HG02588 (cell line): ENCODE data around the gene IRF2.

Experiments used
- ATAC-seq: cut with Tn5 transposase; IDR thresholded peaks from one replicate; pipeline ENCODE4 v1.9.1; 2021; ENCODE audit warnings: mild to moderate bottlenecking, moderate library complexity; ENCODE audit not compliant: unreplicated experiment

IRF2 gene

DNA sequence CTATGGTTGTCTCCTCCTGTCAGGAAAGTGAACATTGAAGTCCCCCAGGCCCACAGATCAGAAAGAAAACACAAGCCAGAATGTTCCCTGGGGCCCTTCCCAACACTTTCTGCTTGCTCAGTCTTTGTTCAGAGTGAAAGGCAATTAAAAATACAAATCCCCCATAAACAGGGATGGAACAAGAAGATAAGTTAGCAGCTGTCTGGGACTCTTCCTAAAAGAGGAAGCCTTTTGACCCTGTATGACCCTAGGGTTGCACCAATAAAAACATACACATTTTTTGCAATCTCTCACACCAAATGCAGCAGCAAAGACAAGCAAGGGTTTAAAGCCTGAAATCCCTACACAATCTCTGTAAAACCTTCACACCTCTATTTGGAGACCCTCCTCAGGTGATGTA is 22.6 kb downstream of the IRF2 start:
- no peak for ATAC-seq

DNA sequence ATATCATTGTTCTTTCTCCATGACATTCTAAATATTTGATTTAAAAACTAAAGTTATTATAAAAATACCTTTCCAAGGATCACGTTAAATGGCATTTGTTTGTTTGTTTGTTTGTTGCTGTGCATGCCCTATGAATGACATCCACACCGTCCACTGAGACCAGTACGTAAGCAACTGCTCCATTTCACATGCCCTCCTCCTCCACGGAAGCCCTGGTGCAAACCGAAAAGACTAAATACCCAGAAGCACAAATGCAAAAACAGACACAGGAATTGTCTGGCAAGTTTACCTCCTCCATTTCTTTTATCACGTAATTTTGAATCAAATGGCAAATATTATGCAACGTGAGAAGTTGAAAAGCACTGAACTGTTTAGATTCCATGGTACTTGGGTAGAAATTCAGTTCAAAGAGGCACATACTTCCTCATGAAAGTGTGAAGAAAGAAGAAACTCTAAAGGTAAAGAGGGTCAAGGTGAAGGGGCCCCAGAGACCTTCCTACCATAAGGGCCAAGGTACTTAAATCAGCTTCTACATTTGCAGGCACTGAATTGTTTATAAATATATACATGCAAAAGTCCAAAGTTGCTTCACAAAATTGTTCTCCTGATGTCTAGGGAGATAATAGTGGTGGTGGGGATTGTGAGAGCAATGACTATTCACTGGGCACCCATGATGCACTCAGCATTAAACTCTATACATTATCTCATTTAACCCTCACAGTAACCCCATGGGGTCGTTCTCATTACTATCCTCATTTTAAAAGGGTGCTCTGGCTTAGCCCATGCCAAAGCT is 23.4 kb downstream of the IRF2 start:
- ATAC-seq, result no peak

DNA sequence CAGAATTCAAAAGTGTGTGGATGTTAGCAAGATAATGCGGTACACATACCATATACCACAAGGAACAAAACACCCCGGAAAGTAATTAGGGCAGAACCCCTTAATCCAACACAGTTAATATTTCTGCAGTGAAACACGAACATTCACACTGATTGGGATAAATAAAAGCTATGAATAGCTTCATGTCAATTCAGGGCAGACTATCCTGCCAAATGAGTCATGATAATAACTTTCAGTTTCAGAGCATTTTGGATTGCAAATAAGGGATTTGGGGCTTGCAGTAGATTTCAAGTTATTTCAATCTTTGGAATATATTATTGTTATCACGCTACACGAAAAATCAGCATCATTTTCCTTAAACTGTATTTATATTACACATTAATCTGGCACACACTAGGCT is 24.3 kb downstream of the IRF2 start:
- ATAC-seq, result no peak

DNA sequence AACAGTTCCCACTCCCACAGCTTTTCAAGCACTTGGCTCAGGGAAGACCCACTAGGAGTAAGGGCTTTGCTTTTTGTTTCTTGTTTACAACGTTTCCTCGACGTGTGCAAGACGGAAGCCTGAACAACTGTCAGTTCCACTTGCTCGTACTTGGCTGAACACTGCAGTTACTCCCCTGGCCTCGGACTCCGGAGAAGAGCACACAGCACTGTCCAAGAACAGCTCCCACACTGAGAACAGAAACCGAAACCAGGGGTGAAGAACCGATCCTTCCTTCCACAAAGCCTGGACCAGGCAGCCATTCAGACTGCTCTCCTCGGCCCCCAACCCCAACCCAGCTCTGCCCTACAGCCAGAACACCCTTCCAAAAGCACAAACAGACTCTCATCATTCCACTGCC is 25.5 kb downstream of the IRF2 start:
- peak; percentile 54 for ATAC-seq

DNA sequence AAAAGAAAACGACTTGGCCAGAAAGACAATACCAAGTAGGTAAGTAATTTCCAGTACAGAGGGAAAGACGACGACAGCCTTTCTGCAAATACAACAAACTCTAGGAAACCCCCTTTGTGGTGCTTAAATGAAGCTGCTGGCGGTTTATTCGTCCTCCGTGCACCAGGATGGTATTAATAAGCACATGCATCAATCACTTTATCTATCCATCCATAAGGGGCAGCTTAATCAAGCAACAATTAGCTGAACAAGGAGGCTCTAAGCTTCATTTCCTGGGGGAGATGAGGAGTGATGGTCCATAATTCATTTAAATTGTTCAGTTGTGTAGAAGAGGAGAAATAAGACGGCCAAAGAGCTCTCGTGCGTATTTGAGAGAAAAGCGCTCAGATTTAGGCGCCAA is 26.2 kb downstream of the IRF2 start:
- ATAC-seq, result no peak

DNA sequence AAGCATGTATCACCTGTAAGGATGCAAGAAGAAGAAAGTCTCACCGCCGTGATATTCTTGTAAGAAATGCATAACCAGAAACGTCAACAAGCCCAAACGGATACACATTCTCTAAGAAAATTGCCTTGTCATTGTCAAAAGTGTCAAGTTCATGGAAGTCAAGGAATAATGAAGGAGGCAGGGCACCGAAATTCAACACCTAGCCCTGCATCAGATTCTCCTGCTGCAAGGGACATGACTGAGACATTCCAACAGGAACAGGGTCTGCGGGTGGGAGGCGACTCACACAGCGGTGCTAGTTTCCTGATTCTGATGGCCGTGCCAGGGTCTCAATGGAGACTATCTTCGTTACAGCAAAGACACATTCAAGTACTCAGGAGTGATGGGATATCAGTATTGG is 26.7 kb downstream of the IRF2 start:
- no peak for ATAC-seq

DNA sequence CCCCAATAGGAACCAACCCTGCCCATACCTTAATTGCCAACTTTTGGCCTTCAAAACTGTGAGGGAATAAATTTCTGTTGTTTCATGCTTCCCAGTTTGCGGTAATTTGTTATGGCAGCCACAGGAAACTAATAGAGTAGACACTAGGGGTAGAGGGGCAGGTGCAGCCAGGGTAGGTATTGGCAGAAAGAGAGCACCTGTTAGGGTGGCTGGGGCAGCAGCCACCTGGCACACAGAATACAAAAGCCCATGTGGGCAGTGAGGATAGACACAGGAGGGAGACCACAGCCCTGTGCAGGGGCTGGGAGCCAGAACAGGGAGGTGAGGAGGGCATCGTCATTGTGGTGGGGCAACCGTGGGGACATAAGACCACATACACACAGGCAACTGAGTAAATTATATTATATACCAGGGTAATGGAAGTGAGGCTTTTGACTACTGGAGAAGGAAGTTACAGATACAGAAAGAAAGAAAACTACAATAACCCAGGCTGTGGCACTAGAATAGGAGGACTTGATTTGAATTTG is 28.2 kb downstream of the IRF2 start:
- ATAC-seq, result no peak

DNA sequence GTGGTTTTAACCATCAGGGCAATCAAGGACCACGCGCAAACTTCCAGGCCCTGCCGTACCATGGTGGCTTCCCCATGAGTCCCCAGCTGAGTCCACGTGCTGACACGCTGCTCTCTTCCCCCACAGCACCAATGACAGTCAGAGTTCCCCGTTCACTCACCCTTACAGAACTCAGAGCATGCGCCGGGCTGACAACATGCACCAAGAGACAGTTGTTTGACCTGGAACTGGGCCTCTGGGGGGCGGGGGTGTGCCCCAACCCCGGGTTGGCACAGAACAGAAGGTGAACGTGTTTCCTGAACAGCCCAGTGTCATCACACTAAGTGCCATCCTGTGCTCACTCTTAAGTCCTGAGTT is 29.4 kb downstream of the IRF2 start:
- ATAC-seq, result no peak

DNA sequence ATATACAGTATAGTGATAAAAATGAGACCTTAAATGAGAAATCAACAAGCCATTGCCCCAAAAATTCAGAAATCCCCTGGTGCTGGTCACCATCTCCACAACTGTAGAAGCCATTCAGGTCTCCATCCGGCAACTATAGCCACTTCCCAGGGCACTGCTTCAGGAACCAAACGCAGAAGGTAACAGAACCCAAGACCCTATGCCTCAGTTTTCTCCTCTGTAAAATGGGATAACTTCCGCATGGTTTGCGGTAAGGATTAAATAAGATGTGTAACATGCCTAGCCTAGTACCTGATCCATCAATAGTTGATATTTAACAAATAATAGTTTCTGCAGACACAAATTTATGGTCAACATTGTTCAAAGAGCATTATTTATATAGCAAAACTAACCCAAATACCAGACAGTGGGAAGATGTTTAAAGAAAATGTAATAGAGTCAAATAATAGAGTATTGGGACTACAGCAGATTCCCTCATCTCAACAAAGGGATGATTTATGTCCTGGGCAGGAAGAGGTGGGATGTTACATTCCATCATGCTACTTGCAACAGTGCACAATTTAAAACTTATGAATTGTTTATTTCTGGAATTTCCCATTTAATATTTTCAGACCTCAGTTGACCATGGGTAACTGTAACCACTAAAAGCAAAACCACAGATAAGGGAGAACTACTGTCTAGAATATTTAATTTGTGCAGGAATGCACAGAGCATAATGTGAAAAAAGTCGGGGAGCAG is 30.0 kb downstream of the IRF2 start:
- no peak for ATAC-seq

DNA sequence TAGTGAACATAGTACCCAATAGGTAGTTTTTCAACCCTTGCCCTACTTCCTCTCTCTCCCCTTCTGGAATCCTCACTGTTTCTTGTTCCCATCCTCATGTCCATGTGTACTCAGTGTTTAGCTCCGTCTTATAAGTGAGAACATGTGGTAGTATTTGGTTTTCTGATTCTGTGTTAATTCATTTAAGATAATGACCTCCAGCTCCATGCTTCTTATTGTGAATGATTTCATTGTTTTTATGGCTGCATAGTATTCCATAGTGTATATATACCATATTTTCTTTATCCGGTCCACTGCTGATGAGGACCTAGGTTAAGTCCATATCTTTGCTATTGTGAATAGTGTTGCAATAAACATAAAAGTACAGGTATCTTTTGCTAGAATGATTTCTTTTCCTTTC is 31.0 kb downstream of the IRF2 start:
- ATAC-seq, result no peak

DNA sequence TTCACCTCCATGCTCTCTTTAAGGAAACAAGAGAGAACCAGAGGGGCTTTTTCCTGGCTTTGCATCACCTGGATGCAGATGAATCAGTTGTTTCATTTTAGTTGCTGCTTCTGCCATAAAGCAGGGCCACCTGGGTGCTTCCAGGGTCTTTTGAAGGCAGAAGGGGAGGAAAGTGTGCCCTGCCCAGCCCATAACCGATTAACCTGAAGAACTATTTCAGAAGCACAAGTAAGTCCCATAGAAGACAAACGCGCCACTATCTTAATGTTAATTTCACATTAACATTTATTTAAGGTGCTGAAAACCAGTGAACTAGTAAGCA is 32.1 kb downstream of the IRF2 start:
- ATAC-seq, result no peak

DNA sequence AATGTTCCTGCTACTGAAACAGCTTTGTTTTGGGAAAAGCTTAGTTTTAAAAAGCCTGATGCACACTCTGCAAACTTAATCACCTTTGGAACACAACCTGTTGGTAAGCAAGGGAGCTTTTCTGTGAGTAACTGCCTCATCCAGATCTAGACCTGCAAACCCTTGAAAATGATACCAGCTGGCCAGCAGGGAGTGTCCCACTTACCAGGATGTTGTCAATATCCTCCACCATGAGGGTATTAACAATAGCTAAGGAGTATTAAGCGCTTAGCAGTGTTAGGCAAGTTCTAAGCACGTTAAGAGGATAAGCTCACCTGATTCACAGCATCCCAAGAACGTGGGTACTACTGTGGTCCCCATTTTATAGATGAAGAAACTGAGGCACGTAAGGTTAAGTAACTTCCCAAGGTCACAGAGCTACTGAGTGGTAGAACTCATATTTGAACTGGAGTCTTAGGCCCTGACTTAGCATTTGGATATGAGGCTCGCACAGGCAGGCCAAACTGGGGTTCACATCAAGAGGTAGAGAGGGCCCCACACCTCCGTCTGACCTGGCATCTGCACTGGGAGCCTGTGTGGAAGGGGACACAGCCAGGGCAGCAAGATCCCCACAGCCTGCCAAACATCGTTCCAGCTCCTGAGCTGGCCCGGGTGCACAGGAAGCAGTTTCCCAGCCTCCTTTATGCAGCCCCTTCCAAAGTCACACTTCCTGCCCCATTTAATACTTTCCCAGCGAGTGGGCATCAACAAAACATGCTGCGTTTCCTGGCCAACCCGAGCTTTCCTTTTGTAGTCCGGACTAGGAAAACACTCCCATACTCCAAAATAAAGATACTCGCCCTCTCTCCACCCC is 32.7 kb downstream of the IRF2 start:
- no peak for ATAC-seq

DNA sequence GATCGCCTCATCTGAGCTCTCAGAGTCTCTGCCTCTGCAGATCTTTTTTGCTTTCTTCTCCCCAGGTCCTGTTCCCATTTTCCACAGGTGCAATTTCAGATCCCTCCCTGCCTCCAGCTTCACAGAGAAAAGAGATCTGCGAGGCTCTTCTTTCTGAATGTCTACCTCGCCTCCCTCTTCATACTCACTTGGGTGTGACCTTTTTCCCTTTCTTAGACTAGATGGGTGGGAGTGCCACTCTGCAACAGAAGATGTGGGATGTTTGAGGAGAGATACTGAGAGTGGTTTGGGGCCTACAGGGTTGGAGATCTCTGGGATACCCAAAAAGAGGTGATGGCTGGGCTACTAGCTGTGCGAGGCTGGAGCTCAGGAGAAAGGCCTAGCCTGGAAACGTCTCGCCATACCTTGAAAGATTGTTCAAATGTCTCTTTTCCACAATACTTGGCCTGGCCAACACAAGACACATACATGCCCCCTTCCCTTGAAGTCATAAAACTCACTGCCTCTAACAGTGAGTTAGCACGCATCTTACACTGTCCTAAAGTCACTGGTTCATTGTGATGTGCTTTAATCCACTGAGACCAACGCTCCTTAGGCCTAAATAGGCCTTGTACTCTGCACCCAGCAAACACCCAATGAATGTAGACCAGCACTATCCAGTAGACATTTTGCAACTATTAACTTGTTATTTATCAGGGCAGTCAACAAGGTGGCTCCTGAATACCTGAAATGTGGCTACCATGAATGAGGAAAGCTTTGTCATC is 33.6 kb downstream of the IRF2 start:
- no peak for ATAC-seq

DNA sequence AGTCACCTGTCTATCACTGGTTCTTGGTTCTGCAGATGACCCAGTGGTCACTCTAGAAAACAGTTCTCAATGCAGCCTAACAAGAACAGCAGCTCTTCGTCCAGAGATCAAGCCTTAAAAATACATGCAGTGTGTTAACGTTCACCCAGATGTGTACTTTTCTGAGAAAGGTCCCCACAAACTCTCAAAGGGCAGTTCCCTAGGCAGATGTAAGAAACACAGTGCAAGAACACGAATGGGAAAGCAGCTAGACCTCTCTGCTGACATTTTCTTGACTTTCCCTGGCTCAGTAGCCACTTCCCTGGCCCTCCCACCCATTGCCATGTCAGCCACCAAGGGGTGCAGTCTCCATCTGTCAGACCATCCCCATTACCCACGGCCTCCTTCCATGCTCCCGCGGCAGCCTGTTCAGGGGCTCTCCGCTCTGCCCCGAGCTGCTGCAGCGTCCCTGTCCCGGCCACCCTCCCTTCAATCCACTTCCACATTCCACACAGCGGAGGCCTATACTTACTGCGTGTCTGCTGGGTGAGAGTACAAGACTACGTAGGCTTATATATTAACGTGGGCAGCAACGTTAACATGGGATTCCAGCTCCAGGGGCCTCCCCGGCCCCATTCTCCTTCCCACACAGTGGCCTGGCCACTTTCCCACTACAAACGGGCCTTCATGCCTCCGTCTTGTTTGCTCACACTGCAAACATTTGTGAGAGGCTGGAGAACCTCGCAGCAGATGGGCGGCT is 34.3 kb downstream of the IRF2 start:
- no peak for ATAC-seq

DNA sequence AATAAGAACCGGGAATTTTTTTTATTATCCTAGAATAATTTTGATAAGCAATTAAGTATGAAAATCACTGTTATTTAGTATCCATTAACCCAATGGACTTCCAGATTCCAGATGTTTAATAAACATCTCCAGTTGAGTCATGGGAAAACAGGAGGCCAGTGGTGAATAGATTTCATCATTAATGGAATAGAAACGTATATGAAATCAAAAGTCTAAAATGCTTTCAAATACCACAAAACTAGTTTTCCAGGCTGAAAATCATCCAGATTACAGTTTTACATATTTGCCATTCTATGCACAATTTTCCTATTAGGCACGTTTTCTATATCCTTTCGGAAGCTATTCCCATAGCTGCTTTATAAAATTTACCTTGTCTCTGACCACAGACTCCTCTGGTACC is 35.0 kb downstream of the IRF2 start:
- ATAC-seq, result no peak

DNA sequence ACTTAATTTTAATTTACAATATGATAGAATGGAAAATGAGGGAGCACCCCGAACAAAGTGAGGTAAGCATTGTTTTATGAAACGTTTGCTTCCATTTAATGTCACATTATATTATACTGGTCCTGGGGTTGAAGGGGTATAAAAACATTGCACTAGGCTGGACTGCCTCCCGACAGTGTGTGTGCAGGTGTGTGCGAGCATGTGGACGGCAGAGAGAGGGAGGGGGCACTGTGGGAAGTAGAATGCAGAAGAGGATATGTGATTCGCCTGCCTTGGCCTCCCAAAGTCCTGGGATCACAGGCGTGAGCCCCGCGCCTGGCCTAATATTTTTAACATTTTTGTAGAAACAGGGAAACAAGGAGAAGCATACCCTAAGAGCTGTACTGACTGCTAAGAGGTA is 36.0 kb downstream of the IRF2 start:
- ATAC-seq, result no peak

DNA sequence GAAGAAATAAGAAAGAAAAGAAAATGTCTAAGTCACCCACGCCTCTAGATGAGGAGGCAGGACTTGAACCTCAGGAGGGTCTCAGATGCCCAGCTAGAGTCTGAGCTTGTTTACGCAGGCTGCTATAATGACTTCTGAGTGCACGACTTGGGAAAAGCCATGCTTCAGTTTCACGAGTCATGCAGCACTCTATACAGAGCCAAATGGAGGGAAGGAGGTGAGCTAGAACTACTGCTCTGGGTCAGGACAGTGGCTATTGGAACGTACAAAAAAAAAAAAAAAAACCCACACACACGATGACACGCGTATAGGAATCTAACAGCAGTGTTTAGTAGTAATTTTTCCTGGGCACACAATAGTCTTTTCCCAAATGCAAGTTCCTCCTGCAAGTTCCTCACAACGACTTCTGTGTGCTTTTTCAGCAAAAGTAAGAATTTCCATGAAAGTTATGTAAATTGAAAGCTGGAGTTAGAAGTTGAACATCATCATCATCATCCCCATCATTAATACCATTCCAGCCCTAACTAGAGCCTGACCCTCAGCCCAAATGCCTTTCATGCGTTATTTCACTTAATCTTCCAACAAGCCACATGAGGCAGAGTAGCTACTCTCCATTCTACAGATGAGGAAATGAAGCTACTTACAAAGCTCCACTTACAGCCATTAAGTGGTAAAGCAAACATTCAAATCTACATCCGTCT is 36.6 kb downstream of the IRF2 start:
- ATAC-seq, result no peak

DNA sequence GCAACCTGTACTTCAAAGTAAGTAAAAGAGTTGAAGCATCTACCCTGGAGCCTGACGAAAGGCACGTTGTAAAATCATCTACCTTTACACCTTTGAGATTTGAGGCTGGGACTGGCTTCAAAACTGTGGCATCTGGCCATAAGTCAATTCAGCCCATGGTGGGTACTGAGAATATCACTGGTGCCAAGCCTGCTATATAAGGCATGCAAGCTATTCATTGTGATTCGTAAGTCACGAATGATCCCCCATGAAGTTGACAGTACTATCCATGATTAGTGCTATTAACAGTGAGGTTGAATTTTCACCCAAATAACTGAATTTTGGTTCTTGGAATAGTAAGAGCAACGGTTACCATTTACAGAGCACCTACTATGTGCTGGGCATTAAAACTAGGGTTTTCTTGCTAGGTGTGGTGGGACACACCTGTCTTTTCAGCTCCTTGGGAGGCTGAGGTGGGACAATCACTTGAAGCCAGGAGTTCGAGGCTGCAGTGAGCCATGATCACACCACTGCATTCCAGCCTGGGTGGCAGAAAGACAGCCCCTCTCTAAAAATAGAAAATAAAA is 39.8 kb downstream of the IRF2 start:
- ATAC-seq, result no peak

DNA sequence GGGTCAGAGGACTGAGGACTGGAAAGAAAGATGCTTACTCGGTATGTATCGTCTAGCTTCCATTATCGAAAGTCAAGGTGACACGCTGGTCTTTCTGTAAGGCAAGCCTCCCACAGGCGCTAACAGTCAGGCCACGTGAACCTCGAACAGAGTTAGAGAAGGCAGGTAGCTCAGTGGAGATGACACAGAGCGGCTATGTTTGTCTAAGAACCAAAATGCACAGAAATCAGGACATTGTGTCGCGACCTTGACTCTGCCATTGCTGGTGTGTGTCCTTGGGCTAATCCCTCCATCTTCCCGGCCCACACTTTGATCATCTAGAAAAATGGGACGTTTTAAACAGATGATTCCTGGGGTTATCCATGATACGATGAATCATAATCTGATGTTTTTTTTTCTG is 40.3 kb downstream of the IRF2 start:
- no peak for ATAC-seq
